Smooth muscle cell (in vitro differentiated cells): ENCODE data around the gene SPATA9. TPM values are rescaled to one million over a fixed set of nuclear protein-coding genes. Genes with fewer than 3 reads are reported as not detected.

Experiments used
- DNase-seq: peaks from one replicate; lab custom pipeline; 2025; ENCODE audit not compliant: unreplicated experiment; lab: John Stamatoyannopoulos, UW
- H2AFZ ChIP-seq: fragments of 200-600 bp; sonication (generic); 2 replicates; pipeline ENCODE4 v1.6.0; 2016; ENCODE audit warnings: antibody characterized with exemption, low read depth, mild to moderate bottlenecking
- H3F3A ChIP-seq: fragments of 200-600 bp; sonication (generic); 2 replicates; pipeline ENCODE4 v1.6.0; 2017; ENCODE audit warnings: antibody characterized with exemption, low read depth
- H3K27ac ChIP-seq: fragments of 200-600 bp; sonication (generic); 2 replicates; pipeline ENCODE4 v1.5.1; 2016; ENCODE audit warnings: low read depth, mild to moderate bottlenecking
- H3K27me3 ChIP-seq: fragments of 200-600 bp; sonication (generic); 2 replicates; pipeline ENCODE4 v1.6.1; 2016; ENCODE audit warnings: low read depth, mild to moderate bottlenecking
- H3K36me3 ChIP-seq: fragments of 200-600 bp; sonication (generic); 2 replicates; pipeline ENCODE4 v1.5.1; 2016; ENCODE audit warnings: low read depth
- H3K4me1 ChIP-seq: fragments of 200-600 bp; sonication (generic); 2 replicates; pipeline ENCODE4 v1.5.1; 2016; ENCODE audit warnings: low read depth
- H3K4me2 ChIP-seq: fragments of 200-600 bp; sonication (generic); 2 replicates; pipeline ENCODE4 v1.6.0; 2016; ENCODE audit warnings: mild to moderate bottlenecking
- H3K4me3 ChIP-seq: fragments of 200-600 bp; sonication (generic); 2 replicates; pipeline ENCODE4 v1.5.1; 2016; ENCODE audit warnings: mild to moderate bottlenecking
- H3K79me2 ChIP-seq: fragments of 200-600 bp; sonication (generic); 2 replicates; pipeline ENCODE4 v1.6.0; 2016; ENCODE audit warnings: low read depth, mild to moderate bottlenecking
- H3K9ac ChIP-seq: fragments of 200-600 bp; sonication (generic); 2 replicates; pipeline ENCODE4 v1.6.0; 2016; ENCODE audit warnings: low read depth
- H3K9me3 ChIP-seq: fragments of 200-600 bp; sonication (generic); replicated peaks from 2 replicates; pipeline ENCODE4 v1.5.1; 2016; ENCODE audit warnings: low read depth
- H4K20me1 ChIP-seq: fragments of 200-600 bp; sonication (generic); 2 replicates; pipeline ENCODE4 v1.6.0; 2016; ENCODE audit warnings: low read depth
- CTCF ChIP-seq: fragments of 200-600 bp; sonication (generic); IDR thresholded peaks from 2 replicates; pipeline ENCODE4 v1.5.1; 2017; ENCODE audit warnings: borderline replicate concordance, mild to moderate bottlenecking, antibody characterized with exemption; ENCODE audit not compliant: insufficient read depth, poor library complexity, severe bottlenecking
- WGBS: methylation state at CpG from one replicate; pipeline ENCODE4 v1.1.7; 2016; ENCODE audit warnings: low lambda C conversion rate; 5-methylcytosine and 5-hydroxymethylcytosine counted together
- polyA plus RNA-seq: library from polyadenylated mRNA; unstranded; fragments of >200 nt; fragmentation: Nextera tagmentation; extraction: Ambion mirVana; gene quantifications from 2 replicates; pipeline ENCODE4 v1.2.1, GENCODE V29; 2016
- total RNA-seq: library from RNA; depleted of rRNA; stranded (reverse); fragments of >200 nt; gene quantifications from 2 replicates; pipeline ENCODE4 v1.2.3, GENCODE V29; 2014

The SPATA9 gene
- total and polyA plus RNA-seq, 2 experiments from 2014 or later = not detected

GRCh38 chr5:95730011-95730700 lies 47.4 kb upstream of the SPATA9 start:
- H3K4me2 ChIP-seq = peak overlapping the region; percentile 95
- no peaks in the 10 kb centered on the region for H3K27me3 ChIP-seq
- H3K27ac ChIP-seq = peak overlapping the region; percentile 92
- peak overlapping the region; percentile 89 for H2AFZ ChIP-seq
- no peaks in the 10 kb centered on the region for H3F3A ChIP-seq
- WGBS = 14% methylated on average over 11 of the region's 11 CpGs
- peaks cover 13% of the 10 kb centered on the region for H3K4me1 ChIP-seq
- peak overlapping the region; percentile 81 for H3K9ac ChIP-seq
- H3K4me3 ChIP-seq = peak overlapping the region; percentile 86
- no peaks in the 10 kb centered on the region for H3K9me3 ChIP-seq
- H3K36me3 ChIP-seq = no peaks in the 10 kb centered on the region
- no peak for TF ChIP-seq CTCF
- DNase-seq = no peak
- peaks cover 13% of the 10 kb centered on the region for H4K20me1 ChIP-seq
- H3K79me2 ChIP-seq = peaks cover 35% of the 10 kb centered on the region

- Histone ChIP-seq H3K9me3 (no peaks in the 10 kb centered on the region), H3K27me3 (no peaks in the 10 kb centered on the region), H3K27ac (peak overlapping the region; percentile 92), H3K4me1 (peaks cover 13% of the 10 kb centered on the region), H3F3A (no peaks in the 10 kb centered on the region), H3K4me3 (no peak overlapping the region), H4K20me1 (peaks cover 12% of the 10 kb centered on the region), H3K4me2 (peak overlapping the region; percentile 95), H3K36me3 (no peaks in the 10 kb centered on the region), H2AFZ (no peak overlapping the region), H3K9ac (peak overlapping the region; percentile 81), H3K79me2 (peaks cover 27% of the 10 kb centered on the region)
- no peak for DNase-seq
- no peak for TF ChIP-seq CTCF
- 89% methylated on average over 8 of the region's 8 CpGs for WGBS
These were observed 46.6 kb upstream of the SPATA9 start for GRCh38 chr5:95729115-95730010.

GRCh38 chr5:95728494-95729114 lies 45.8 kb upstream of the SPATA9 start:
- peaks cover 20% of the 10 kb centered on the region for H3K79me2 ChIP-seq
- WGBS = 49% methylated on average over 3 of the region's 3 CpGs
- H3K27me3 ChIP-seq = no peaks in the 10 kb centered on the region
- TF ChIP-seq CTCF = no peak
- H3K9me3 ChIP-seq = no peaks in the 10 kb centered on the region
- no peak overlapping the region for H3K4me3 ChIP-seq
- H3K4me1 ChIP-seq = peaks cover 18% of the 10 kb centered on the region
- H3K36me3 ChIP-seq = no peaks in the 10 kb centered on the region
- no peaks in the 10 kb centered on the region for H3F3A ChIP-seq
- peak overlapping the region; percentile 58 for H3K9ac ChIP-seq
- H3K4me2 ChIP-seq = peak overlapping the region; percentile 95
- H4K20me1 ChIP-seq = peaks cover 5% of the 10 kb centered on the region
- no peak overlapping the region for H2AFZ ChIP-seq
- H3K27ac ChIP-seq = peak overlapping the region; percentile 92
- DNase-seq = no peak
